H1 (cell line): ENCODE measurements around the gene NOMO2. TPM values are rescaled to one million over a fixed set of nuclear protein-coding genes. Genes with fewer than 3 reads are reported as not detected.
"Not testable (repeated sequence)": the region's sequence is repeated elsewhere in the genome, so short reads cannot be mapped to it uniquely, and the experiment has no call there.

ENCODE experiments used
- CTCF ChIA-PET: fragments of 300-600 bp; sonication (Branson Sonifier 250); formaldehyde crosslinking; loops from one replicate; lab custom pipeline; 2021; ENCODE audit not compliant: partially characterized antibody; lab: Charles Lee
- POLR2A ChIA-PET: fragments of 300-600 bp; sonication (Branson Sonifier 250); formaldehyde crosslinking; loops from one replicate; lab custom pipeline; 2021; ENCODE audit warnings: inconsistent platforms; ENCODE audit not compliant: partially characterized antibody; lab: Charles Lee
- DNase-seq, 2 experiments: peaks; one replicate each; pipeline versions ENCODE4 v3.0.0 to v3.0.0-alpha.2; 2010 to 2022; ENCODE audit warnings: low spot score in 2 of 2, low read depth in 1 of 2, mixed read lengths in 1 of 2
- FAIRE-seq: peaks from 2 replicates; lab custom pipeline; 2011; peaks lifted over from hg19 to GRCh38; lab: Jason Lieb, UNC
- H2AFZ ChIP-seq: 2 replicates; pipeline ENCODE4 v1.8.1; 2012; ENCODE audit warnings: low read length, inconsistent platforms
- H2AK5ac ChIP-seq: 2 replicates; pipeline ENCODE4 v1.6.1; 2013; ENCODE audit warnings: low read depth, low read length
- H2BK120ac ChIP-seq: replicated peaks from 2 replicates; pipeline ENCODE3; 2013; ENCODE audit warnings: low read depth, low read length, inconsistent platforms
- H2BK12ac ChIP-seq: 2 replicates; pipeline ENCODE4 v1.6.1; 2013; ENCODE audit warnings: low read depth, low read length
- H2BK15ac ChIP-seq: 2 replicates; pipeline ENCODE4 v1.6.1; 2013; ENCODE audit warnings: low read length
- H2BK20ac ChIP-seq: 2 replicates; pipeline ENCODE4 v1.6.1; 2013; ENCODE audit warnings: low read length
- H2BK5ac ChIP-seq: 2 replicates; pipeline ENCODE4 v1.6.1; 2013; ENCODE audit warnings: low read depth, low read length
- H3K14ac ChIP-seq: 2 replicates; pipeline ENCODE4 v1.6.1; 2013; ENCODE audit warnings: inconsistent platforms; ENCODE audit not compliant: insufficient read length
- H3K18ac ChIP-seq: 2 replicates; pipeline ENCODE4 v1.6.1; 2013; ENCODE audit warnings: low read length; ENCODE audit errors: extremely low read depth
- H3K23ac ChIP-seq: 2 replicates; pipeline ENCODE4 v1.6.1; 2013; ENCODE audit warnings: inconsistent platforms; ENCODE audit not compliant: insufficient read length
- H3K23me2 ChIP-seq: 2 replicates; pipeline ENCODE4 v1.6.1; 2013; ENCODE audit warnings: low read depth, low read length
- H3K27ac ChIP-seq: 2 replicates; pipeline ENCODE4 v1.6.1; 2011; ENCODE audit warnings: low read depth, low read length, inconsistent platforms
- H3K27me3 ChIP-seq, 4 experiments: replicated peaks in 1 of 4; 1 replicate in 1 of 4; 2 replicates in 3 of 4; pipeline versions ENCODE4 v1.6.1 to v1.8.1; 2011 to 2013; ENCODE audit warnings: low read length in 3 of 4, mild to moderate bottlenecking in 3 of 4, inconsistent platforms in 2 of 4, mixed read lengths in 2 of 4, moderate library complexity in 1 of 4; ENCODE audit not compliant: control insufficient read depth in 3 of 4, insufficient read depth in 3 of 4; ENCODE audit errors: extremely low read depth in 1 of 4
- H3K36me3 ChIP-seq, 4 experiments: 2 replicates each; pipeline versions ENCODE4 v1.6.1 to v1.8.1; 2011 to 2013; ENCODE audit warnings: mild to moderate bottlenecking in 4 of 4, low read length in 3 of 4, moderate library complexity in 2 of 4, control low read depth in 1 of 4, inconsistent platforms in 1 of 4; ENCODE audit not compliant: insufficient read depth in 4 of 4, control insufficient read depth in 2 of 4
- H3K4ac ChIP-seq: replicated peaks from 2 replicates; pipeline ENCODE3; 2013; ENCODE audit warnings: low read length, low read depth, mixed read lengths, inconsistent platforms; ENCODE audit not compliant: insufficient read length
- H3K4me1 ChIP-seq, 4 experiments: replicated peaks in 1 of 4; 1 replicate in 1 of 4; 2 replicates in 3 of 4; pipeline versions ENCODE4 v1.6.1 to v1.8.1; 2011 to 2013; ENCODE audit warnings: low read length in 3 of 4, inconsistent platforms in 2 of 4, mixed read lengths in 1 of 4; ENCODE audit not compliant: insufficient read depth in 4 of 4, control insufficient read depth in 3 of 4
- H3K4me2 ChIP-seq, 2 experiments: 2 replicates each; pipeline versions ENCODE4 v1.6.1 to v1.8.1; 2011 to 2013; ENCODE audit warnings: low read depth in 2 of 2, low read length in 2 of 2, control low read depth in 1 of 2, inconsistent platforms in 1 of 2, mild to moderate bottlenecking in 1 of 2; ENCODE audit not compliant: insufficient read depth in 1 of 2
- H3K4me3 ChIP-seq, 4 experiments: fragments of 200-600, 300-600 bp in 1 of 4; sonication (generic), shearing (Covaris generic), sonication (Bioruptor Twin) in 1 of 4; 2 replicates each; pipeline versions ENCODE4 v1.5.1 to v1.8.1; 2011 to 2016; ENCODE audit warnings: low read length in 4 of 4, low read depth in 3 of 4, control low read depth in 2 of 4, inconsistent platforms in 2 of 4, mild to moderate bottlenecking in 2 of 4, mixed read lengths in 1 of 4, moderate library complexity in 1 of 4; ENCODE audit not compliant: insufficient read depth in 2 of 4; ENCODE audit errors: extremely low read depth in 1 of 4
- H3K56ac ChIP-seq: replicated peaks from 2 replicates; pipeline ENCODE3; 2013; ENCODE audit warnings: low read depth, mild to moderate bottlenecking, mixed read lengths, low read length, inconsistent platforms; ENCODE audit not compliant: insufficient read length
- H3K79me1 ChIP-seq: 2 replicates; pipeline ENCODE4 v1.6.1; 2013; ENCODE audit warnings: low read depth, low read length, control low read depth
- H3K79me2 ChIP-seq, 2 experiments: 2 replicates each; pipeline versions ENCODE4 v1.6.1 to v1.8.1; 2012 to 2013; ENCODE audit warnings: low read length in 2 of 2, mild to moderate bottlenecking in 2 of 2, inconsistent platforms in 1 of 2; ENCODE audit not compliant: insufficient read depth in 2 of 2, control insufficient read depth in 1 of 2
- H3K9ac ChIP-seq, 4 experiments: replicated peaks in 1 of 4; 1 replicate in 1 of 4; 2 replicates in 3 of 4; pipeline versions ENCODE4 v1.6.1 to v1.8.1; 2011 to 2013; ENCODE audit warnings: low read depth in 3 of 4, low read length in 3 of 4, control low read depth in 2 of 4, mild to moderate bottlenecking in 2 of 4, moderate library complexity in 2 of 4, inconsistent platforms in 1 of 4; ENCODE audit errors: extremely low read depth in 1 of 4
- H3K9me3 ChIP-seq, 2 experiments: 2 replicates each; pipeline versions ENCODE4 v1.6.1 to v1.8.1; 2012 to 2013; ENCODE audit warnings: mild to moderate bottlenecking in 2 of 2, moderate library complexity in 2 of 2, control low read depth in 1 of 2, inconsistent platforms in 1 of 2, low read depth in 1 of 2, low read length in 1 of 2, mixed read lengths in 1 of 2; ENCODE audit not compliant: insufficient read depth in 2 of 2
- H4K20me1 ChIP-seq, 2 experiments: replicated peaks in 1 of 2; 2 replicates each; pipeline versions ENCODE3 to v1.8.1; 2011 to 2013; ENCODE audit warnings: inconsistent platforms in 2 of 2, low read length in 2 of 2, mild to moderate bottlenecking in 1 of 2; ENCODE audit not compliant: insufficient read depth in 2 of 2, control insufficient read depth in 1 of 2
- H4K5ac ChIP-seq: 2 replicates; pipeline ENCODE4 v1.6.1; 2013; ENCODE audit warnings: low read length, low read depth, mixed read lengths, inconsistent platforms; ENCODE audit not compliant: insufficient read length
- H4K8ac ChIP-seq: 2 replicates; pipeline ENCODE4 v1.8.0; 2013; ENCODE audit warnings: mild to moderate bottlenecking, moderate library complexity, low read length, inconsistent platforms; ENCODE audit not compliant: insufficient read depth; ENCODE audit errors: extremely low read depth
- H4K91ac ChIP-seq: replicated peaks from 2 replicates; pipeline ENCODE3; 2013; ENCODE audit warnings: low read length, mixed read lengths, inconsistent platforms; ENCODE audit not compliant: insufficient read length
- WGBS, 2 experiments: shearing (Covaris generic) in 1 of 2; methylation state at CpG; one replicate each; pipeline versions ENCODE4 v1.1.6 to v1.1.7; 2013 to 2015; ENCODE audit warnings: low lambda C conversion rate in 2 of 2, mixed read lengths in 2 of 2, inconsistent platforms in 1 of 2, low coverage in 1 of 2, missing lambda C conversion rate in 1 of 2; ENCODE audit not compliant: insufficient replicate concordance in 2 of 2, insufficient coverage in 1 of 2, insufficient read length in 1 of 2; ENCODE audit errors: extremely low coverage in 1 of 2, missing lambda C conversion rate in 1 of 2; 5-methylcytosine and 5-hydroxymethylcytosine counted together
- polyA plus RNA-seq, 7 experiments: library from polyadenylated mRNA; depleted of rRNA in 3 of 7; stranded (reverse) in 5 of 7; unstranded in 2 of 7; fragments of >200 nt in 5 of 7; fragments of 200-250 nt in 2 of 7; gene quantifications; 1 replicate in 5 of 7; 2 replicates in 1 of 7; 4 replicates in 1 of 7; pipeline versions ENCODE4 v1.2.1 to v1.2.3, GENCODE V29; 2011 to 2013; ENCODE audit warnings: missing spikeins in 2 of 7, mixed read lengths in 2 of 7
- total RNA-seq: library from RNA; stranded (reverse); fragmentation: NEBNext Ultra II Directional; extraction: Animal tissue kit (Norgen Biotek cat#: 25700); gene quantifications from 2 replicates; pipeline ENCODE4 v1.2.1, GENCODE V29; 2021

NOMO2 gene
- total and polyA plus RNA-seq, 2 of the 8 experiments (the other 6 are each of a cell fraction or from before 2014, with no cell fraction given) = 116 to 137 TPM

- H3K4me1 ChIP-seq, H3K23ac ChIP-seq, H3K9me3 ChIP-seq, H3K4me3 ChIP-seq, H2BK12ac ChIP-seq, H3K23me2 ChIP-seq, H3K4me2 ChIP-seq, H3K4ac ChIP-seq, H2AK5ac ChIP-seq, H3K9ac ChIP-seq, H4K91ac ChIP-seq, H2BK120ac ChIP-seq, H4K8ac ChIP-seq, H3K14ac ChIP-seq, CTCF ChIA-PET, H2BK15ac ChIP-seq, FAIRE-seq, H3K18ac ChIP-seq, H3K79me2 ChIP-seq, H3K27me3 ChIP-seq, H2BK20ac ChIP-seq, H2AFZ ChIP-seq, H4K20me1 ChIP-seq, H3K27ac ChIP-seq, DNase-seq, H2BK5ac ChIP-seq, H3K36me3 ChIP-seq, H3K56ac ChIP-seq, H3K79me1 ChIP-seq, H4K5ac ChIP-seq: not testable (repeated sequence)
- POLR2A ChIA-PET = interaction anchor here (0.6 kb wide), 1 partner anchor 250 kb away, joined by 3 read pairs; no protein-coding TSS in a partner anchor
- 47% methylated on average over 2 of the region's 3 CpGs; no CpG with 5 or more reads in 1 of the 2 experiments for WGBS, 2 experiments
Measured at GRCh38 chr16:18537004-18537403, 24.9 kb downstream of the NOMO2 start.

- H2BK20ac ChIP-seq, H3K4me3 ChIP-seq, H2BK5ac ChIP-seq, H3K27me3 ChIP-seq, H2AK5ac ChIP-seq, DNase-seq, H4K20me1 ChIP-seq, H3K4me1 ChIP-seq, FAIRE-seq, H3K23me2 ChIP-seq, H3K79me1 ChIP-seq, H2BK120ac ChIP-seq, H3K18ac ChIP-seq, H2BK12ac ChIP-seq, H3K56ac ChIP-seq, H4K5ac ChIP-seq, POLR2A ChIA-PET, H3K79me2 ChIP-seq, H4K91ac ChIP-seq, H4K8ac ChIP-seq, H2BK15ac ChIP-seq, H3K4ac ChIP-seq, H3K14ac ChIP-seq, H3K9me3 ChIP-seq, CTCF ChIA-PET, H3K27ac ChIP-seq, H3K9ac ChIP-seq, H3K4me2 ChIP-seq, H2AFZ ChIP-seq, H3K23ac ChIP-seq, H3K36me3 ChIP-seq: not testable (repeated sequence)
- 93% methylated on average over 11 of the region's 15 CpGs; no CpG with 5 or more reads in 1 of the 2 experiments for WGBS, 2 experiments
Measured at GRCh38 chr16:18535519-18536168, 26.3 kb downstream of the NOMO2 start.
